Stimulated activated CD4-positive, alpha-beta T cell treated with anti-CD3 and anti-CD28 coated beads, Interleukin-12 subunit alpha, Interleukin-12 subunit beta, amount 100 ng/mL, for 48 hours (primary cell): ENCODE results near the gene SCD5.

Experiments
- DNase-seq, 3 donors: peaks; one replicate each; pipeline ENCODE4 v3.0.0-alpha.2; 2020; ENCODE audit warnings: low read depth in 2 of 3, low spot score in 1 of 3

The SCD5 gene

GRCh38 chr4:82773057-82773456 is 25.5 kb downstream of the SCD5 start:
- DNase-seq, result no peak

- DNase-seq, result no peak
Measured at GRCh38 chr4:82770607-82771006, 28.0 kb downstream of the SCD5 start.

GRCh38 chr4:82765134-82765533 is 33.5 kb downstream of the SCD5 start:
- DNase-seq, result no peak

DNA sequence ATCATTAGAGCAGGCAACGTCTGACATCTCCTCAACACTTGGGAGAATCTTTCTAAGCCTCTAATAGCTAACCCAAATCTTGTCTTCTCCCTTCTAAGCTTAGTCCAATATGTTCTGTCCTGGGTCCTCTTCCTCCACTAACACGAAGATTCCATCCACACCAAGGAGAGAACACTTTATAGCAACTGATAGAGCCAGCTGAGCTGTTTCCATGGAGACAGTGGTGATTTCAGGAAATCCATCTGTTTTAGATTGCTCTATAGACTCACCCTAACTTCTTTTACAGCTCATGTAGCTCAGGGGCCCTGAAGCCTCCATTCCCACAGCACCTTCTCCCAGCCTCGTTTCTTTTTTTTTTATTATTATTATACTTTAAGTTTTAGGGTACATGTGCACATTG is 37.4 kb downstream of the SCD5 start:
- no peak for DNase-seq

- DNase-seq, result no peak
Measured at GRCh38 chr4:82758701-82759685, 39.6 kb downstream of the SCD5 start.

- DNase-seq, result no peak
Measured at GRCh38 chr4:82756061-82756460, 42.5 kb downstream of the SCD5 start.

DNA sequence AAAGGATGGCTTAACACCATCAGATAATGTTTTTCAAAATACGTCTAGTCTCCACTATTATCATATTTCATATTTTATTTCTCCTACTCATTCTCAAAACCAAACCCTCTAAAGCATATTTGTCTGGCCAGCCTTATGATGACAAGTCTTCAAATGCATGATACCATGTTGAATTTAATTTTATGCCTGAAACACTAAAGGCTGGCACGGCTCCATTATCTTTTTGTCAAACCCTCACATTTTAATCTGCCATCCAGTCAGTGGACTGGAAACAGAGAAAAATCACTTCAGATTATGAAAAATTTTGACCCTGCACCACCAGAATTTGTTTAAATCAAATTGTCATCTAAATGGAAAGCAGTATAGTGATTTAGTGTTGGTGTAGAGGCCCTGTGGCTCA is 42.9 kb downstream of the SCD5 start:
- no peak for DNase-seq

DNA sequence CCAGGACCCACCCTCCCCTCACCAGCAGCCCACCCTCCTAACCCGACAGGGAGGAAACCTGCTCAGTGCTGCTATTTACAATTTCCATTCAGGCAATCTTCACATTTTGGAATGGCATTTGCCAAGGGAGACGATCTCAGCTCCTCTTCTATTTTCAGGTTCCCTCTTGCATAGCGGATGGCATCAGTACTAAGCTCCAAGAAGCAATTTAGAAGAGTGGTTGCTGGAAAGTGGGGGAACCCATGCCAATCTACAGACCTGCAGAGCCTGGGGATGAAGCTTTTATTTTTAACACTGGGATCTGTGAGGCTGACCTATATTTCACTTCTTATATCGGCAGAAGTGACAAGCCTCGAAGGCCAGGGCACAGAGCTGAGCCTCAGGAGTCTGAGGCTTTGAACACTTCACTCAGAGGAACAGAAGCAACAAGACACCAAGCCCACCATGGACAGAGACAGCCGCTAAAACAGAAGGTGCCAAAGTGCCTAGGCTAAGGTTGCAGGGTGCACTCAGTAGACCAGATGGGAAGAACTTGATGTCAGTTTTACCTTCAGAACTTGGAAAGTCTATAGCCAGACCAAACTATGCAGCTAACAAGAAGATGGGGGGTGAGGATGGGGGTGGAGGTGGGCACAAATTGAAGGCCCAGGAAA is 44.0 kb downstream of the SCD5 start:
- no peak for DNase-seq

DNA sequence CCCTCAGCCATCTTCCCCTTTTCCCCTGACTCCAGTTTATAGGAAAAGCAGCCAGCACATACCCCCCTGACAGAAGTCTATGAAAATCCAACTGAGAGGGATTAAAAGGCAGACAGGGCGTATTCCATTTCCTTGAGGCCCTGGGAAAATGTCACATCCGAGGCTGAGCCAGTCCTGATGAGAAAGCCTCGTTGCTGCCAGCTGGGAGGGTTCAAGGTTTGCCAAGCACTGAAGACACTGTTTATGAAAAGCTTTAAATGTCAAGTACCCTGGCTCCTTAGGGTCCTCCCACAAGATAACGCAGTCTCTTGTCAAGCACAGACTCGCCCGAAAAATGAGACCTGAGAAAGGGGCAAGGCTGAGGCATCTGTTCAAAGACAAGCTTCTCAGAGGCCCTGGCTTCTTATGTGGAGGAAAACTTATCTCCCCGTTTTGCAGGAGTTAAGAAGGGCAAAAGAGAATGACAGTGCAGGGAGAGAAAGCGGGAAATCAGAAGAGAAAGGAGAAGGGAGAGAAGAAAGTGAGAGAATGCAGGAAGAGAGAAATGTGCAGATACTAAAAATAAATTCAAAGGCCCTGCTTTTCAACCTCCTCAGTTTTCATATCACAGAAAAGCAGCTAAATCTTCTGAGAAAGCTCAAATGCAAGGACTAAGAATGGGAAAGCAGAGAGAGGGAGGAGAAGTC is 44.7 kb downstream of the SCD5 start:
- DNase-seq, result no peak

GRCh38 chr4:82753238-82753637 is 45.4 kb downstream of the SCD5 start:
- DNase-seq, result no peak

DNA sequence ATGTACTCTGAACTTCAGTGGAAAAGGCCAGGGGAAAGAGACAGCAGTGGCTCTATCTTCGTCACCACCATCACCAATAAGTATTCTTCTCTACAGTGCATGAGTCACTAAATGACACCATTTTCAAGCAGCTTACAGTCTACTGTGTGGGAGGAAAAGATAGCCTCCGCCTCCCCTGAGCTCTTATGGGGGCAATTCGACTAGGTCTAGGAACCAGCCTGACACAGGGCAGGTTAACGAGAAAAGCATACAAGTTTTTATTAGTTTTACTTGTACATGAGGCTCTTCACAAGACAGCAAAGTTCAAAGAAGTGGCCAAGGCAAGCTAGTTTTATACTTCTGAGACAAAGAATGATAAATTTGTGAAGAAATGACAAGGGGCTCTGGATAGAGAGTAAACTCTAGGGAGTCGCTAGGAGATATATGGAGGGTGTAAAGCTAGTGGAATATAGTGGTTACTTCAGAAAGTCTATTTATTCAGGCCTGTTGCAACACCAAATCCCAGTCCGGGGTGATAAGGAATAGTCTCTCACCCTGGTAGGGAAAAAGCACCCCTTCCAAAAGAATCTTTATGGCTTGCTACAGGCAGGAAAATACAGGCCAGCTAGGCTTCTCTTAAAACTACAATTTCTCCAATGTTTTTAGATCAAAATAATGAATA is 49.7 kb downstream of the SCD5 start:
- DNase-seq, result no peak

- no peak for DNase-seq
Measured at GRCh38 chr4:82747686-82748575, 50.7 kb downstream of the SCD5 start.

DNA sequence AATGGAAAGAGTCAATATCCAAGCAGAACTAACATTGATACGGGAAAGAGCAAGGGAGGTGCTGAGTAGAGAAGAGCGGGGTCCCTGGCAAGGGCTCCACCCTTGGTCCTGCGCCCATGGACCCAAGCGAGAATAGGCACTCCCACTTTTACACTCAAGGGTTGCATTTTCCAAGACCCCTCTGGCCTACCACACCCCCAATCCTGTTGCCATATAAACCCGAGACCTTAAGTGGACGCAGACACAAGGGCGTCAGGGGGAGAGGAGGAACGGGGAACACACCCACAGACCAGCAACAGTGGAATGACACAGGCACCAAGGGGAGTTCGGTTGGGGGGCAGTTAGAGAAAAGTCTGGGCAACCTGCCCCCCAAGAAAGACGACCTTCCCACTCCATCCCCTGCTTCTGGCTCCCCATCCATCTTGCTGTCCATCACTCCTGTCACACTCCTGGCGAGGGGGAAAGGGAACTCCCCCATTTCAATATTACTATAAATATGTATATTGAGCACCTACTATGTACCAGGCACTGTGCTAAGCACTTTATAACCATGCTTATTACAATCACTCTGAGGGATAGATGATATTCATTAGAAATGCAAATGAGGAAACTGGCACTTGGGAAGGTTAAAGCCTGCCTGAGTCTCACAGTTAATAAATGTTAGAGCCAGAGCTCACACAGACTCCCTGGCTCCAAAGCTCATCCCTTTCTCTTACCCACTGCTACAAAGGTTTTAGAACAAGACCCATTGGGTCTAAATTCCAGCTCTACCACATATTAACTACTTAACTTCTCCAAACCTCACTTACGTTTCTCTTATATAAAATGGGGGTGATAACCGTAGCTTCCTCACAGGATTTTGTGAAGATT is 51.7 kb downstream of the SCD5 start:
- DNase-seq, result no peak

- DNase-seq, result no peak
Measured at GRCh38 chr4:82745173-82745842, 53.3 kb downstream of the SCD5 start.

DNA sequence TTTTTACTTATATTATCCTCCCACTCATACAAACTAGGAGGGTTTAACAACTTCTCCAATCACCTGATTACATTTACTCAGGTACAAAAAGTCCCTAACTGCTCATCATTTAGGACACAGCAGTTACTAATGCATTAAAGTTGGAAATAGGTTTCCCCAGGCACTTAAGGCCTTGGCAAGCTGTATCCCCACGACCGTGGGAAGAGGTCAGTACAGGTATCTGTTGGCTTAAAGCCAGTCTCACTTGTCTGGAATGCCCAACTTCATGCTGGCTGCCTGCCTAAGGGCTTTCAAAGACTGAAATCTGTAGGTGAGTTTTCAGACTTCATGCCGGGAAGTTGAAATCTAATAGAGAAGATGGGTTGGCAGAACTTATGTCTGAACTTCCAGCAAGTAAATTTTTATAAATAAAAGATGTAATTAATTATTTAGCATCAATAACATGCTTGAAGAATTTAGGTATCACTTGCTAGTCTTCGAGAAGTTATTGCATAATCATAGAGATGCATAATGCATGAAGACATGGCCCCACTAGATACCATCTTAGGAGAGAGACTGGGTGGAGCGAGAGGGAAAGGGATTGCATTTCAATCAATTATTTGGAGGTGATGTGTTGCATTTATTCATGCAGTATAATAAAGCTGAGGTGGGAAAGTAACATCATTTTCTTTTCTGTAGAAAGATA is 54.2 kb downstream of the SCD5 start:
- DNase-seq, result no peak

DNA sequence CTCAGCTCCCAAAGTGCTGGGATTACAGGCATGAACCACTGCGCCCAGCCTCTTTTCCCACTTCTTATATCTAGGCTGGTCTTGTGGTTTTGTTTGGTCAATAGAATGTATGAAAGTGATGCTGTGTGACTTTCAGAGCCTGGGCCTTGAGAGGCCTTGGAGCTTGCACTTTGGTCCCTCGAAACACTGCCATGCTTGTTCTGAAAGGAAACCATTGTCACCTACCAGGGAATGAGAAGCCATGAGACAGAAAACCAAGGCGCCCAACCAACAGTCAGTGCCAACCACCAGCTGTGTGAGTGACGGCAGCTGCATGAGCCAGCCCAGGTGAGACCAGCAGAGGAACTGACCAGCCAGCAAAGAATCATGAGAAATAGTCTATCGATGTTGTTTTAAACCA is 57.4 kb downstream of the SCD5 start:
- no peak for DNase-seq

DNA sequence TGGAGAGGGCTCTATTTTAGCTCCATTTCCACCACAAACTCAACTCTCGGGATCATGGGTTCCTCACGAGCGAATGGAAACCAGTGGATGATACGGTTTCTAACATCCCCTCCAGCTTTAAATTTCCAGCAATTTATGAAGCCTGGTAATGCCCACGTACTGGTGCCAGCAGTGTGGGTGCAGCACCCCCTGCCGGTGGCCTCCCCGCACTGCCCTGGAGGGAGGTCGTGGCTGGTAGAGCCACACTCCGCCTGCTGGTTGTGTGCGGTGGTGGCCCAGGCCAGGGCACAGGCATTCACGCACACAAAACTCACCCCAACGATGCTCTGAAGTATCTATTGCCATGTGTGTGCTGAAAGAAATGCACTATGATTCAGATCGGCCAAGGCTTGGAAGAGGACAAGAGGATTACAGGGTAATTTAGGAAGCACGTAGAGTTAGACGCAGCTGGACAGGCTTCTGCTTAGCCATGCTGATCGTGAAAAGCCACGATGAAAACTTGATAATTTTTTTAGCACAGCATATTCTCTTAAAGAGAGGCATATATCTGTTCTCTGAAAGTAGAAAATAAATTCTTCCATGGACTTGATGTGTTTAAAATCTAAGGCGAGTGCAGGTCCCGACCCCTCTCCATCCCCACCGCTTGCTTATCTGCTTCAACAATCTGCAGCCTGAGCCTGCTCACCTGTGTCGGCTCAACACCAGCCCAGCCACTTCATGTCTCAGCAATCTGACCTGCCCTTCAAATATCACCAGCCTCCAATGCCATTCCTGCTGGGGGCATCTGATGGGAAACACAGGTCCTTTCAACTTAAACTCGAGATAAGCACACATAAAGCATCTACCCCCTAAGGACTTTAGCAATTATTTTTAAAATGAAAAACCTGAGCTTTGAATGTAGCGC is 59.1 kb downstream of the SCD5 start:
- DNase-seq, result peak; percentile 60 to 81 (median 69)
